Measurements from ENCODE around the gene MTHFD1. TPM values are rescaled to one million over a fixed set of nuclear protein-coding genes. Genes with fewer than 3 reads are reported as not detected.
A peak's percentile ranks its signal among the peaks of the same experiment; 100 is the strongest.

MTHFD1 gene
- polyA plus RNA-seq, 3 donors: 11.8 to 21.3 (median 14.3) TPM

- no peak overlapping the region for H3K4me2 ChIP-seq (replicated peaks; ENCODE audit: extremely low read depth, low read length, poor library complexity, severe bottlenecking)
- no peaks in the 10 kb centered on the region for H3K9me3 ChIP-seq (replicated peaks in 1 of 2; ENCODE audit: control insufficient read depth in 1 of 2, insufficient read depth in 1 of 2, low read length in 2 of 2)
- peaks cover 32% of the 10 kb centered on the region for H3K79me2 ChIP-seq (ENCODE audit: insufficient read depth, low read length)
- peaks cover 18 to 31% of the 10 kb centered on the region in 2 donors for H3K4me1 ChIP-seq (ENCODE audit: control insufficient read depth in 1 of 2, insufficient read depth in 2 of 2, low read length in 2 of 2)
- no peak for TF ChIP-seq CTCF (IDR thresholded peaks at IDR 0.05)
- peaks cover 4 to 16% of the 10 kb centered on the region in 2 donors for H3K36me3 Mint-ChIP-seq
- H3K4me3 Mint-ChIP-seq: no peak overlapping the region
- H2AFZ ChIP-seq (ENCODE audit: insufficient read depth, low read depth, low read length, poor library complexity, severe bottlenecking): no peak overlapping the region
- no CpG with 5 or more reads among the region's 1 CpG for WGBS (ENCODE audit: insufficient coverage)
- H4K20me1 ChIP-seq (ENCODE audit: insufficient read depth, low read length): peaks cover 1% of the 10 kb centered on the region
- H3K27ac ChIP-seq (ENCODE audit: low read depth in 1 of 2, low read length in 2 of 2): no peak overlapping the region
- H3K27ac Mint-ChIP-seq: no peak overlapping the region
- no peaks in the 10 kb centered on the region for H3K27me3 Mint-ChIP-seq (ENCODE audit: low read depth in 3 of 3)
- peaks cover 24% of the 10 kb centered on the region for H3K4me1 Mint-ChIP-seq
- H3K9ac ChIP-seq (ENCODE audit: insufficient read depth, low read length, poor library complexity, severe bottlenecking): no peak overlapping the region
- no peaks in the 10 kb centered on the region for H3K27me3 ChIP-seq (ENCODE audit: control insufficient read depth in 2 of 2, insufficient read depth in 2 of 2, low read length in 2 of 2)
- intact Hi-C loops (cut with micrococcal nuclease): loop anchor here in 1 of 2 donors (10.0 kb wide), 1 partner anchor 155 kb away; no protein-coding TSS in a partner anchor
- DNase-seq: no peak
- H3K4me3 ChIP-seq (replicated peaks in 1 of 3; ENCODE audit: low read depth in 2 of 3, low read length in 3 of 3): no peak overlapping the region
- H3K36me3 ChIP-seq (replicated peaks in 1 of 2; ENCODE audit: control insufficient read depth in 1 of 2, insufficient read depth in 2 of 2, low read length in 2 of 2): peaks cover 0 to 9% of the 10 kb centered on the region in 2 donors
- H3K9me3 Mint-ChIP-seq: no peaks in the 10 kb centered on the region
Observed at GRCh38 chr14:64500088-64500487, 111.9 kb downstream of the MTHFD1 start.

- peak in 1 of 3 donors; percentile 22 for DNase-seq
- H2AFZ ChIP-seq (ENCODE audit: insufficient read depth, low read depth, low read length, poor library complexity, severe bottlenecking): no peak overlapping the region
Observed at GRCh38 chr14:64501411-64502171, 113.4 kb downstream of the MTHFD1 start.

More at GRCh38 chr14:64501411-64502171, 113.4 kb downstream of the MTHFD1 start:
- no peaks in the 10 kb centered on the region for H3K9me3 ChIP-seq (replicated peaks in 1 of 2; ENCODE audit: control insufficient read depth in 1 of 2, insufficient read depth in 1 of 2, low read length in 2 of 2)
- peaks cover 47% of the 10 kb centered on the region for H3K79me2 ChIP-seq (ENCODE audit: insufficient read depth, low read length)
- H3K27me3 ChIP-seq (ENCODE audit: control insufficient read depth in 2 of 2, insufficient read depth in 2 of 2, low read length in 2 of 2): no peaks in the 10 kb centered on the region
- Mint-ChIP-seq H3K4me1 (peaks cover 38% of the 10 kb centered on the region), H3K4me3 (peak overlapping the region; percentile 7 to 13), H3K9me3 (no peaks in the 10 kb centered on the region), H3K27ac (peak overlapping the region in 2 of 7 donors; percentile 55 to 56), H3K27me3 (ENCODE audit: low read depth in 3 of 3) (no peaks in the 10 kb centered on the region), H3K36me3 (peaks cover 0 to 12% of the 10 kb centered on the region in 2 donors)
- H3K4me3 ChIP-seq (replicated peaks in 1 of 3; ENCODE audit: low read depth in 2 of 3, low read length in 3 of 3): peak overlapping the region in 1 of 3 experiments; percentile 87
- no peak for TF ChIP-seq CTCF (IDR thresholded peaks at IDR 0.05)
- peaks cover 16% of the 10 kb centered on the region for H4K20me1 ChIP-seq (ENCODE audit: insufficient read depth, low read length)
- H3K4me2 ChIP-seq (replicated peaks; ENCODE audit: extremely low read depth, low read length, poor library complexity, severe bottlenecking): peak overlapping the region; percentile 26
- no peak overlapping the region for H3K27ac ChIP-seq (ENCODE audit: low read depth in 1 of 2, low read length in 2 of 2)
- no peaks in the 10 kb centered on the region for H3K36me3 ChIP-seq (replicated peaks in 1 of 2; ENCODE audit: control insufficient read depth in 1 of 2, insufficient read depth in 2 of 2, low read length in 2 of 2)
- intact Hi-C loops (cut with micrococcal nuclease): loop anchor here in 1 of 2 donors (10.0 kb wide), 1 partner anchor 153 kb away; no protein-coding TSS in a partner anchor
- peaks cover 31 to 46% of the 10 kb centered on the region in 2 donors for H3K4me1 ChIP-seq (ENCODE audit: control insufficient read depth in 1 of 2, insufficient read depth in 2 of 2, low read length in 2 of 2)
- H3K9ac ChIP-seq (ENCODE audit: insufficient read depth, low read length, poor library complexity, severe bottlenecking): no peak overlapping the region
- 49% methylated on average over 7 of the region's 8 CpGs for WGBS (ENCODE audit: insufficient coverage)

All from CD14-positive monocyte (primary cell).